HG03571 (cell line): ENCODE data around the gene PARP14.
"Not testable (repeated sequence)": the region's sequence is repeated elsewhere in the genome, so short reads cannot be mapped to it uniquely, and the experiment has no call there.

Experiments used
- ATAC-seq: cut with Tn5 transposase; IDR thresholded peaks from one replicate; pipeline ENCODE4 v1.9.1; 2021; ENCODE audit not compliant: unreplicated experiment

The PARP14 gene

GRCh38 chr3:122676759-122677158, 3.9 kb upstream of the PARP14 start:
- ATAC-seq, result no peak

GRCh38 chr3:122677216-122677615, 3.4 kb upstream of the PARP14 start:
- ATAC-seq, result no peak

- ATAC-seq, result no peak
These were observed 2.1 kb upstream of the PARP14 start for GRCh38 chr3:122678506-122678905.

- ATAC-seq, result no peak
These were observed 1.4 kb upstream of the PARP14 start for GRCh38 chr3:122679085-122679881.

- no peak for ATAC-seq
These were observed 661 bp upstream of the PARP14 start for GRCh38 chr3:122679882-122680474.

GRCh38 chr3:122681284-122681973, 790 bp downstream of the PARP14 start:
- ATAC-seq, result no peak

GRCh38 chr3:122681974-122682409, 1.4 kb downstream of the PARP14 start:
- ATAC-seq, result no peak

- ATAC-seq, result not testable (repeated sequence)
These were observed 2.3 kb downstream of the PARP14 start for GRCh38 chr3:122682778-122683411.

GRCh38 chr3:122687298-122687697, 6.7 kb downstream of the PARP14 start:
- ATAC-seq, result no peak

GRCh38 chr3:122688996-122689395, 8.4 kb downstream of the PARP14 start:
- no peak for ATAC-seq

- ATAC-seq, result no peak
These were observed 8.9 kb downstream of the PARP14 start for GRCh38 chr3:122689587-122689986.

GRCh38 chr3:122690096-122690495, 9.5 kb downstream of the PARP14 start:
- ATAC-seq, result no peak

GRCh38 chr3:122691195-122691594, 10.6 kb downstream of the PARP14 start:
- peak; percentile 75 for ATAC-seq

GRCh38 chr3:122692674-122693073, 12.0 kb downstream of the PARP14 start:
- no peak for ATAC-seq

GRCh38 chr3:122694966-122695365, 14.3 kb downstream of the PARP14 start:
- ATAC-seq, result no peak

GRCh38 chr3:122695927-122696561, 15.4 kb downstream of the PARP14 start:
- no peak for ATAC-seq

GRCh38 chr3:122697952-122698620, 17.4 kb downstream of the PARP14 start:
- peak; percentile 63 for ATAC-seq

GRCh38 chr3:122700193-122700592, 19.6 kb downstream of the PARP14 start:
- no peak for ATAC-seq

- ATAC-seq, result no peak
These were observed 24.7 kb downstream of the PARP14 start for GRCh38 chr3:122705379-122705778.

- not testable (repeated sequence) for ATAC-seq
These were observed 30.1 kb downstream of the PARP14 start for GRCh38 chr3:122710616-122711251.
